HepG2 (cell line): ENCODE data around the gene MAPK8.

Experiments used
- CREB1 ChIP-seq, 2 experiments: fragments of 450-650 bp in 1 of 2; IDR thresholded peaks; 2 replicates each; pipeline ENCODE4 v1.6.1; 2016 to 2017; ENCODE audit warnings: control low read depth in 1 of 2, mild to moderate bottlenecking in 1 of 2, missing compliant biosample characterization in 1 of 2, missing genetic modification characterization in 1 of 2
- EZH2 ChIP-seq: conservative IDR thresholded peaks from 2 replicates; pipeline ENCODE4 v1.6.1; 2012; ENCODE audit warnings: mild to moderate bottlenecking, low read depth, low read length, moderate library complexity
- MIER3 ChIP-seq: IDR thresholded peaks from 2 replicates; pipeline ENCODE4 v1.6.1; 2016; ENCODE audit warnings: missing compliant biosample characterization, borderline replicate concordance
- U2AF1 ChIP-seq: fragments of 200-400 bp; formaldehyde crosslinking; optimal IDR thresholded peaks from 2 replicates; pipeline ENCODE3; 2017; ENCODE audit warnings: mild to moderate bottlenecking, low read depth, low read length
- TF ChIP-seq, protein P1 (sequence below): sonication (generic); formaldehyde crosslinking; IDR thresholded peaks from 2 replicates; pipeline ENCODE4 v1.5.1; 2020; ENCODE audit warnings: missing genetic modification reagents, mild to moderate bottlenecking, borderline replicate concordance

DNA sequence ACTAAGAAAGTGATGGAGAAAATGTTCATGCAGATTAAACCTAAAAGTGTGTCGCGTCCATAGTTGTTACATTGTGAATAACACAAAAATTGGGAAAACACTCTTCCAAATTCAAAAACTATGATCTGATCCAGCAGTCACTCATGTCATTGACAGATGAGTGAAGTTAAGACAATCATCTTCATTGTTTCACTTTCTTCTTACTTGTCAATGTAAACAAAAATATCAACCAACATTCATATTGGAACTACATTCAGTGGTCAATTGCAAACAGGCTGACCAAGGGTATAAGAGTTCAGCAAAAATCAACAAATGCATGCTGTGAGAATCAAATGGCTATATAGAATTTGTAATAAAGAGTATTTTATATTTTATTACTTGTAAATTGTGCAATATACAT lies 33.8 kb upstream of the MAPK8 start:
- TF ChIP-seq CREB1 (IDR thresholded peaks at IDR 0.05) (no peak), CREB1 (CRISPR knock-in tag; IDR thresholded peaks at IDR 0.05) (no peak), U2AF1 (no peak), MIER3 (CRISPR knock-in tag) (no peak), EZH2 (no peak)
- TF ChIP-seq, protein P1, sequence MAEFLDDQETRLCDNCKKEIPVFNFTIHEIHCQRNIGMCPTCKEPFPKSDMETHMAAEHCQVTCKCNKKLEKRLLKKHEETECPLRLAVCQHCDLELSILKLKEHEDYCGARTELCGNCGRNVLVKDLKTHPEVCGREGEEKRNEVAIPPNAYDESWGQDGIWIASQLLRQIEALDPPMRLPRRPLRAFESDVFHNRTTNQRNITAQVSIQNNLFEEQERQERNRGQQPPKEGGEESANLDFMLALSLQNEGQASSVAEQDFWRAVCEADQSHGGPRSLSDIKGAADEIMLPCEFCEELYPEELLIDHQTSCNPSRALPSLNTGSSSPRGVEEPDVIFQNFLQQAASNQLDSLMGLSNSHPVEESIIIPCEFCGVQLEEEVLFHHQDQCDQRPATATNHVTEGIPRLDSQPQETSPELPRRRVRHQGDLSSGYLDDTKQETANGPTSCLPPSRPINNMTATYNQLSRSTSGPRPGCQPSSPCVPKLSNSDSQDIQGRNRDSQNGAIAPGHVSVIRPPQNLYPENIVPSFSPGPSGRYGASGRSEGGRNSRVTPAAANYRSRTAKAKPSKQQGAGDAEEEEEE (CRISPR knock-in tag) = no peak
